Measurements from ENCODE around the gene DST.

Gene DST

GRCh38 chr6:56488281-56488680 is 154.4 kb downstream of the DST start:
- no peaks in the 10 kb centered on the region for H3K9me3 ChIP-seq (ENCODE audit: insufficient read depth, low read length)
- no peak overlapping the region for H3K9ac ChIP-seq (ENCODE audit: insufficient read length, low read depth)
- no peak for DNase-seq (ENCODE audit: low read depth, low spot score)
- H3K36me3 ChIP-seq (ENCODE audit: insufficient read depth, insufficient read length, low read length) = peaks cover 38% of the 10 kb centered on the region
- H3K27me3 ChIP-seq (ENCODE audit: insufficient read depth, insufficient read length) = no peaks in the 10 kb centered on the region
- no peak for TF ChIP-seq ZNF274 (IDR thresholded peaks at IDR 0.05; ENCODE audit: low read depth, low read length)
- no peak for TF ChIP-seq SUZ12 (IDR thresholded peaks at IDR 0.05; ENCODE audit: extremely low read depth, insufficient read depth, insufficient read length)
- TF ChIP-seq YY1 (IDR thresholded peaks at IDR 0.05; ENCODE audit: insufficient read depth, insufficient read length) = no peak
- H3K4me3 ChIP-seq (ENCODE audit: insufficient read length, low read depth) = no peak overlapping the region
- H3K4me1 ChIP-seq (ENCODE audit: insufficient read depth, insufficient read length) = no peaks in the 10 kb centered on the region

- no peaks in the 10 kb centered on the region for H3K9me3 ChIP-seq (ENCODE audit: insufficient read depth, low read length)
- H3K4me3 ChIP-seq (ENCODE audit: insufficient read length, low read depth) = no peak overlapping the region
- no peak for TF ChIP-seq YY1 (IDR thresholded peaks at IDR 0.05; ENCODE audit: insufficient read depth, insufficient read length)
- TF ChIP-seq SUZ12 (IDR thresholded peaks at IDR 0.05; ENCODE audit: extremely low read depth, insufficient read depth, insufficient read length) = no peak
- H3K9ac ChIP-seq (ENCODE audit: insufficient read length, low read depth) = no peak overlapping the region
- no peaks in the 10 kb centered on the region for H3K4me1 ChIP-seq (ENCODE audit: insufficient read depth, insufficient read length)
- peaks cover 34% of the 10 kb centered on the region for H3K36me3 ChIP-seq (ENCODE audit: insufficient read depth, insufficient read length, low read length)
- DNase-seq (ENCODE audit: low read depth, low spot score) = no peak
- no peaks in the 10 kb centered on the region for H3K27me3 ChIP-seq (ENCODE audit: insufficient read depth, insufficient read length)
Observed at GRCh38 chr6:56486681-56487080, 156.0 kb downstream of the DST start.

GRCh38 chr6:56484669-56485068 is 158.0 kb downstream of the DST start:
- peaks cover 44% of the 10 kb centered on the region for H3K36me3 ChIP-seq (ENCODE audit: insufficient read depth, insufficient read length, low read length)

GRCh38 chr6:56483929-56484328 is 158.8 kb downstream of the DST start:
- TF ChIP-seq YY1 (IDR thresholded peaks at IDR 0.05; ENCODE audit: insufficient read depth, insufficient read length) (no peak), ZNF274 (IDR thresholded peaks at IDR 0.05; ENCODE audit: low read depth, low read length) (no peak), SUZ12 (IDR thresholded peaks at IDR 0.05; ENCODE audit: extremely low read depth, insufficient read depth, insufficient read length) (no peak)
- H3K36me3 ChIP-seq (ENCODE audit: insufficient read depth, insufficient read length, low read length) = peaks cover 42% of the 10 kb centered on the region

More at GRCh38 chr6:56484669-56485068, 158.0 kb downstream of the DST start:
- no peak overlapping the region for H3K9ac ChIP-seq (ENCODE audit: insufficient read length, low read depth)
- 0 out of 2 replicates have a peak, but pooled peaks cover 6% of the 10 kb centered on the region for H3K9me3 ChIP-seq (ENCODE audit: insufficient read depth, low read length)
- H3K27me3 ChIP-seq (ENCODE audit: insufficient read depth, insufficient read length) = no peaks in the 10 kb centered on the region
- no peak overlapping the region for H3K4me3 ChIP-seq (ENCODE audit: insufficient read length, low read depth)
- no peak for DNase-seq (ENCODE audit: low read depth, low spot score)
- TF ChIP-seq SUZ12 (IDR thresholded peaks at IDR 0.05; ENCODE audit: extremely low read depth, insufficient read depth, insufficient read length) (no peak), ZNF274 (IDR thresholded peaks at IDR 0.05; ENCODE audit: low read depth, low read length) (no peak), YY1 (IDR thresholded peaks at IDR 0.05; ENCODE audit: insufficient read depth, insufficient read length) (no peak)
- no peaks in the 10 kb centered on the region for H3K4me1 ChIP-seq (ENCODE audit: insufficient read depth, insufficient read length)

GRCh38 chr6:56482525-56482924 is 160.2 kb downstream of the DST start:
- Histone ChIP-seq H3K4me1 (ENCODE audit: insufficient read depth, insufficient read length) (no peaks in the 10 kb centered on the region), H3K9ac (ENCODE audit: insufficient read length, low read depth) (no peak overlapping the region), H3K27me3 (ENCODE audit: insufficient read depth, insufficient read length) (no peaks in the 10 kb centered on the region), H3K4me3 (ENCODE audit: insufficient read length, low read depth) (no peak overlapping the region), H3K9me3 (ENCODE audit: insufficient read depth, low read length) (0 out of 2 replicates have a peak, but pooled peaks cover 12% of the 10 kb centered on the region), H3K36me3 (ENCODE audit: insufficient read depth, insufficient read length, low read length) (peaks cover 42% of the 10 kb centered on the region)
- no peak for DNase-seq (ENCODE audit: low read depth, low spot score)
- TF ChIP-seq YY1 (IDR thresholded peaks at IDR 0.05; ENCODE audit: insufficient read depth, insufficient read length) = no peak
- TF ChIP-seq SUZ12 (IDR thresholded peaks at IDR 0.05; ENCODE audit: extremely low read depth, insufficient read depth, insufficient read length) = no peak

More at GRCh38 chr6:56483929-56484328, 158.8 kb downstream of the DST start:
- no peak overlapping the region for H3K4me3 ChIP-seq (ENCODE audit: insufficient read length, low read depth)
- 0 out of 2 replicates have a peak, but pooled peaks cover 12% of the 10 kb centered on the region for H3K9me3 ChIP-seq (ENCODE audit: insufficient read depth, low read length)
- H3K27me3 ChIP-seq (ENCODE audit: insufficient read depth, insufficient read length) = no peaks in the 10 kb centered on the region
- no peak for DNase-seq (ENCODE audit: low read depth, low spot score)
- no peak overlapping the region for H3K9ac ChIP-seq (ENCODE audit: insufficient read length, low read depth)
- no peaks in the 10 kb centered on the region for H3K4me1 ChIP-seq (ENCODE audit: insufficient read depth, insufficient read length)

GRCh38 chr6:56481957-56482356 is 160.7 kb downstream of the DST start:
- no peaks in the 10 kb centered on the region for H3K4me1 ChIP-seq (ENCODE audit: insufficient read depth, insufficient read length)

GRCh38 chr6:56480654-56481337 is 161.9 kb downstream of the DST start:
- no peak for DNase-seq (ENCODE audit: low read depth, low spot score)
- Histone ChIP-seq H3K9ac (ENCODE audit: insufficient read length, low read depth) (no peak overlapping the region), H3K4me3 (ENCODE audit: insufficient read length, low read depth) (no peak overlapping the region), H3K4me1 (ENCODE audit: insufficient read depth, insufficient read length) (no peaks in the 10 kb centered on the region), H3K9me3 (ENCODE audit: insufficient read depth, low read length) (0 out of 2 replicates have a peak, but pooled peaks cover 12% of the 10 kb centered on the region), H3K27me3 (ENCODE audit: insufficient read depth, insufficient read length) (no peaks in the 10 kb centered on the region), H3K36me3 (ENCODE audit: insufficient read depth, insufficient read length, low read length) (peaks cover 45% of the 10 kb centered on the region)
- no peak for TF ChIP-seq SUZ12 (IDR thresholded peaks at IDR 0.05; ENCODE audit: extremely low read depth, insufficient read depth, insufficient read length)
- TF ChIP-seq YY1 (IDR thresholded peaks at IDR 0.05; ENCODE audit: insufficient read depth, insufficient read length) = no peak
- TF ChIP-seq ZNF274 (IDR thresholded peaks at IDR 0.05; ENCODE audit: low read depth, low read length) = no peak

More at GRCh38 chr6:56481957-56482356, 160.7 kb downstream of the DST start:
- TF ChIP-seq ZNF274 (IDR thresholded peaks at IDR 0.05; ENCODE audit: low read depth, low read length) (no peak), SUZ12 (IDR thresholded peaks at IDR 0.05; ENCODE audit: extremely low read depth, insufficient read depth, insufficient read length) (no peak)
- no peaks in the 10 kb centered on the region for H3K27me3 ChIP-seq (ENCODE audit: insufficient read depth, insufficient read length)
- H3K9me3 ChIP-seq (ENCODE audit: insufficient read depth, low read length) = 0 out of 2 replicates have a peak, but pooled peaks cover 12% of the 10 kb centered on the region
- no peak overlapping the region for H3K9ac ChIP-seq (ENCODE audit: insufficient read length, low read depth)
- DNase-seq (ENCODE audit: low read depth, low spot score) = no peak
- peaks cover 44% of the 10 kb centered on the region for H3K36me3 ChIP-seq (ENCODE audit: insufficient read depth, insufficient read length, low read length)
- H3K4me3 ChIP-seq (ENCODE audit: insufficient read length, low read depth) = no peak overlapping the region

All from NT2/D1 (cell line).